ENCODE results near the gene PRR11. TPM values are rescaled to one million over a fixed set of nuclear protein-coding genes. Genes with fewer than 3 reads are reported as not detected.

PRR11 gene
- total and polyA plus RNA-seq, 2 of the 8 experiments (the other 6 are each of a cell fraction or from before 2014, with no cell fraction given) = 32.7 to 83.0 TPM

DNA sequence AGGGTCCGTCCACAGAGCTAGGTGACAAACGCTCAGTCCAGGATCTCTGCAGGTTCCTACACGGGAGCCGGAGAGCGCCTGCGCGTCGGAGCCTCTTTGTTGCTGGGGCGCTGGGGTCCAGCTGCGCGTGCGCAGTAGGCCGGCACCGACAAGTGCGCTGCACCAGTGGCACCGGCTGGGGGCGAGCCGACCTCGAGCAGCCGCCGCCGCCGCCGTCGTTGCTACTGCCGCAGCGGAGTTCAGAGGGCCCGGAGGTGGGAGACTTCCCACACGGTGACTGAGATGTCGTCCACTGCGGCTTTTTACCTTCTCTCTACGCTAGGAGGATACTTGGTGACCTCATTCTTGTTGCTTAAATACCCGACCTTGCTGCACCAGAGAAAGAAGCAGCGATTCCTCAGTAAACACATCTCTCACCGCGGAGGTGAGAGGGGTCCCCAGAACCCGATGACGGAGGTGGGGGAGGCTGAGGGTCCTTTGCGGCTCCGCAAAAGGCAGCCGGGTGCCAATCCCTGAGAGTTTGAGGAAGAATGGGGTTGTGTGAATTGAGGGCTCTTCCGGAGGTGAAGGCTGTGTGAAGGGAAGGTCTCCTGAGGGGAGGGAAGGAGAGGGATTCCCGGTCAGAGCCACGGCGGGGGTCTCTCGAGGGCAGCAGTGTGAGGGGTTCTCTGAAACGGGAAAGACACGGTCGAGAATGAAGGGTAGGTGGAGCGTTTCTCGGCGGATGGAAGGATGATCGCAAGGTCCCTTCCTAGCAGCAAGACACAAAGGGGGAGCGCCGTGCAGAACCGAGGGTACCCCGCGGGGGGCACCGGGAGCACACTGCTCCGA is 65.0 kb downstream of the PRR11 start, which contains the start of gene GDPD1 (continued):
- TF ChIP-seq CBX8 (IDR thresholded peaks at IDR 0.05; ENCODE audit: borderline replicate concordance, low read depth, low read length) = no peak
- TF ChIP-seq SIRT6 (IDR thresholded peaks at IDR 0.05; ENCODE audit: low read length) = no peak
- TF ChIP-seq HDAC2 (IDR thresholded peaks at IDR 0.05; ENCODE audit: borderline replicate concordance in 1 of 2, low read depth in 2 of 2, low read length in 2 of 2) = no peak
- peak; percentile 64 to 68 for TF ChIP-seq RAD21 (IDR thresholded peaks at IDR 0.05 in 1 of 2, conservative IDR thresholded peaks at IDR 0.05 in 1 of 2; ENCODE audit: low read depth in 2 of 2, low read length in 2 of 2)
- TF ChIP-seq TBP (IDR thresholded peaks at IDR 0.05; ENCODE audit: low read depth, low read length) = peak; percentile 62
- TF ChIP-seq NRF1 (IDR thresholded peaks at IDR 0.05; ENCODE audit: low read depth, low read length) = peak; percentile 85
- TF ChIP-seq SP4 (IDR thresholded peaks at IDR 0.05; ENCODE audit: low read length) = no peak
- no peak for TF ChIP-seq SIX5 (IDR thresholded peaks at IDR 0.05; ENCODE audit: low read depth, low read length)
- TF ChIP-seq KDM5A (IDR thresholded peaks at IDR 0.05; ENCODE audit: low read length) = no peak
- TF ChIP-seq, protein P1, sequence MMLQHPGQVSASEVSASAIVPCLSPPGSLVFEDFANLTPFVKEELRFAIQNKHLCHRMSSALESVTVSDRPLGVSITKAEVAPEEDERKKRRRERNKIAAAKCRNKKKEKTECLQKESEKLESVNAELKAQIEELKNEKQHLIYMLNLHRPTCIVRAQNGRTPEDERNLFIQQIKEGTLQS (IDR thresholded peaks at IDR 0.05; ENCODE audit: insufficient read depth, low read depth, low read length) = 0 out of 2 replicates have a peak, but pooled peaks have one; percentile 33
- TF ChIP-seq KDM4A (IDR thresholded peaks at IDR 0.05; ENCODE audit: low read depth, low read length, severe bottlenecking) = peak; percentile 91
- TF ChIP-seq RXRA (IDR thresholded peaks at IDR 0.05; ENCODE audit: insufficient read depth, low read depth, low read length) = no peak
- TF ChIP-seq, protein P2, sequence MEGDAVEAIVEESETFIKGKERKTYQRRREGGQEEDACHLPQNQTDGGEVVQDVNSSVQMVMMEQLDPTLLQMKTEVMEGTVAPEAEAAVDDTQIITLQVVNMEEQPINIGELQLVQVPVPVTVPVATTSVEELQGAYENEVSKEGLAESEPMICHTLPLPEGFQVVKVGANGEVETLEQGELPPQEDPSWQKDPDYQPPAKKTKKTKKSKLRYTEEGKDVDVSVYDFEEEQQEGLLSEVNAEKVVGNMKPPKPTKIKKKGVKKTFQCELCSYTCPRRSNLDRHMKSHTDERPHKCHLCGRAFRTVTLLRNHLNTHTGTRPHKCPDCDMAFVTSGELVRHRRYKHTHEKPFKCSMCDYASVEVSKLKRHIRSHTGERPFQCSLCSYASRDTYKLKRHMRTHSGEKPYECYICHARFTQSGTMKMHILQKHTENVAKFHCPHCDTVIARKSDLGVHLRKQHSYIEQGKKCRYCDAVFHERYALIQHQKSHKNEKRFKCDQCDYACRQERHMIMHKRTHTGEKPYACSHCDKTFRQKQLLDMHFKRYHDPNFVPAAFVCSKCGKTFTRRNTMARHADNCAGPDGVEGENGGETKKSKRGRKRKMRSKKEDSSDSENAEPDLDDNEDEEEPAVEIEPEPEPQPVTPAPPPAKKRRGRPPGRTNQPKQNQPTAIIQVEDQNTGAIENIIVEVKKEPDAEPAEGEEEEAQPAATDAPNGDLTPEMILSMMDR (IDR thresholded peaks at IDR 0.05; ENCODE audit: control extremely low read depth in 1 of 3, insufficient read depth in 1 of 3, low read depth in 1 of 3, low read length in 3 of 3) = peak; percentile 51 to 67 (median 63)
- TF ChIP-seq EP300 (IDR thresholded peaks at IDR 0.05; ENCODE audit: borderline replicate concordance in 1 of 2, low read depth in 2 of 2, low read length in 2 of 2) = peak in 1 of 2 experiments; percentile 83; a peak in 1 of 3 replicates
- no peak for TF ChIP-seq CTBP2 (IDR thresholded peaks at IDR 0.05; ENCODE audit: borderline replicate concordance, insufficient read depth, insufficient read length, low read length)
- no peak for TF ChIP-seq SP1 (IDR thresholded peaks at IDR 0.05; ENCODE audit: low read depth, low read length)
- no peak for TF ChIP-seq BCL11A (IDR thresholded peaks at IDR 0.05; ENCODE audit: low read depth in 2 of 2, low read length in 2 of 2)
- TF ChIP-seq HDAC6 (IDR thresholded peaks at IDR 0.05; ENCODE audit: low read depth, low read length) = no peak
- TF ChIP-seq SIN3A (conservative IDR thresholded peaks at IDR 0.05 in 1 of 2, IDR thresholded peaks at IDR 0.05 in 1 of 2; ENCODE audit: low read depth in 1 of 2, low read length in 2 of 2) = peak in 1 of 2 experiments; percentile 56; a peak in 1 of 4 replicates

All from H1 (cell line).